Suprapubic skin (tissue), 4 donors: ENCODE measurements around the gene FOXK2. TPM values are rescaled to one million over a fixed set of nuclear protein-coding genes. Genes with fewer than 3 reads are reported as not detected.
"Not testable (repeated sequence)": the region's sequence is repeated elsewhere in the genome, so short reads cannot be mapped to it uniquely, and the experiment has no call there.

ENCODE experiments used
- DNase-seq, 2 donors: peaks; one replicate each; pipeline ENCODE4 v3.0.0-alpha.2; 2019; ENCODE audit warnings: low spot score in 2 of 2
- H3K27ac ChIP-seq: fragments of 200-600 bp; sonication (generic); one replicate; pipeline ENCODE4 v1.5.1; 2019
- H3K27me3 ChIP-seq: fragments of 200-600 bp; sonication (generic); one replicate; pipeline ENCODE4 v1.5.1; 2019
- H3K36me3 ChIP-seq: fragments of 200-600 bp; sonication (generic); one replicate; pipeline ENCODE4 v1.5.1; 2019
- H3K4me1 ChIP-seq: fragments of 200-600 bp; sonication (generic); one replicate; pipeline ENCODE4 v1.5.1; 2019
- H3K4me3 ChIP-seq: fragments of 200-600 bp; sonication (generic); one replicate; pipeline ENCODE4 v1.5.1; 2019; ENCODE audit warnings: mild to moderate bottlenecking
- H3K9me3 ChIP-seq: fragments of 200-600 bp; sonication (generic); one replicate; pipeline ENCODE4 v1.5.1; 2019
- CTCF ChIP-seq, 2 donors: fragments of 200-600 bp in 1 of 2; fragments of 450-650 bp in 1 of 2; sonication (generic) in 1 of 2; IDR thresholded peaks; one replicate each; pipeline ENCODE4 v1.5.1; 2016 to 2019; ENCODE audit warnings: antibody characterized with exemption in 2 of 2, mild to moderate bottlenecking in 1 of 2, moderate library complexity in 1 of 2
- EP300 ChIP-seq: sonication (generic); formaldehyde crosslinking; IDR thresholded peaks from one replicate; pipeline ENCODE4 v1.6.1; 2017; ENCODE audit warnings: antibody characterized with exemption
- POLR2A ChIP-seq, 2 donors: fragments of 450-650 bp; IDR thresholded peaks; one replicate each; pipeline ENCODE4 v1.6.1; 2017; ENCODE audit warnings: antibody characterized with exemption in 2 of 2, mild to moderate bottlenecking in 2 of 2, moderate library complexity in 2 of 2
- POLR2AphosphoS5 ChIP-seq, 3 donors: sonication (generic); formaldehyde crosslinking; IDR thresholded peaks; one replicate each; pipeline ENCODE4 v1.6.1; 2017; ENCODE audit warnings: antibody characterized with exemption in 3 of 3
- WGBS: methylation state at CpG from one replicate; pipeline ENCODE4 v1.1.5; 2018; 5-methylcytosine and 5-hydroxymethylcytosine counted together
- total RNA-seq, 4 donors: library from RNA; depleted of rRNA; stranded (reverse); fragments of >200 nt; gene quantifications; one replicate each; pipeline ENCODE4 v1.1.0, GENCODE V29; 2016

The FOXK2 gene
- total RNA-seq, 4 donors from 2014 or later: 62.7 to 94.5 (median 78.4) TPM

- TF ChIP-seq EP300 (no peak), POLR2A (IDR thresholded peaks at IDR 0.05) (no peak), CTCF (IDR thresholded peaks at IDR 0.05) (no peak), POLR2AphosphoS5 (IDR thresholded peaks at IDR 0.05) (no peak)
- H3K36me3 ChIP-seq: no peaks in the 10 kb centered on the region
- 85% methylated on average over 13 of the region's 21 CpGs for WGBS
These were observed 15.7 kb upstream of the FOXK2 start for GRCh38 chr17:82503728-82504308.

GRCh38 chr17:82505296-82505695 is 14.2 kb upstream of the FOXK2 start:
- Histone ChIP-seq H3K4me1 (peaks cover 13% of the 10 kb centered on the region), H3K9me3 (no peaks in the 10 kb centered on the region), H3K27me3 (no peaks in the 10 kb centered on the region), H3K36me3 (no peaks in the 10 kb centered on the region), H3K27ac (no peak overlapping the region), H3K4me3 (no peak overlapping the region)
- TF ChIP-seq POLR2AphosphoS5 (IDR thresholded peaks at IDR 0.05) (no peak), POLR2A (IDR thresholded peaks at IDR 0.05) (no peak), EP300 (no peak), CTCF (IDR thresholded peaks at IDR 0.05) (no peak)
- 96% methylated on average over 6 of the region's 6 CpGs for WGBS
- DNase-seq: no peak

More at GRCh38 chr17:82503728-82504308, 15.7 kb upstream of the FOXK2 start:
- no peaks in the 10 kb centered on the region for H3K27me3 ChIP-seq
- peaks cover 17% of the 10 kb centered on the region for H3K4me1 ChIP-seq
- H3K27ac ChIP-seq: no peak overlapping the region
- DNase-seq: no peak
- H3K9me3 ChIP-seq: no peaks in the 10 kb centered on the region
- H3K4me3 ChIP-seq: no peak overlapping the region

- not testable (repeated sequence) for DNase-seq, H3K27me3 ChIP-seq, H3K27ac ChIP-seq, H3K9me3 ChIP-seq, H3K36me3 ChIP-seq, H3K4me3 ChIP-seq
- H3K4me1 ChIP-seq: peaks cover 12% of the 10 kb centered on the region
- WGBS: 62% methylated on average over 7 of the region's 7 CpGs
These were observed 13.1 kb upstream of the FOXK2 start for GRCh38 chr17:82506402-82506801.

- no peak for DNase-seq
- no peak overlapping the region for H3K27ac ChIP-seq
- no peaks in the 10 kb centered on the region for H3K4me1 ChIP-seq
- H3K27me3 ChIP-seq: no peaks in the 10 kb centered on the region
- no peaks in the 10 kb centered on the region for H3K9me3 ChIP-seq
- TF ChIP-seq CTCF (IDR thresholded peaks at IDR 0.05): no peak
- no peak for TF ChIP-seq EP300
- TF ChIP-seq POLR2AphosphoS5 (IDR thresholded peaks at IDR 0.05): no peak
- TF ChIP-seq POLR2A (IDR thresholded peaks at IDR 0.05): no peak
- WGBS: 86% methylated on average over 7 of the region's 7 CpGs
- H3K36me3 ChIP-seq: no peaks in the 10 kb centered on the region
- H3K4me3 ChIP-seq: no peak overlapping the region
These were observed 11.8 kb upstream of the FOXK2 start for GRCh38 chr17:82507631-82508175.

GRCh38 chr17:82511642-82512041 is 7.9 kb upstream of the FOXK2 start:
- H3K36me3 ChIP-seq, H3K4me3 ChIP-seq, H3K27me3 ChIP-seq, H3K27ac ChIP-seq, DNase-seq, H3K4me1 ChIP-seq, H3K9me3 ChIP-seq: not testable (repeated sequence)
- WGBS: 91% methylated on average over 5 of the region's 5 CpGs

- H3K27ac ChIP-seq, H3K4me1 ChIP-seq, DNase-seq, H3K4me3 ChIP-seq, H3K9me3 ChIP-seq, H3K36me3 ChIP-seq, H3K27me3 ChIP-seq: not testable (repeated sequence)
- WGBS: 99% methylated on average over 10 of the region's 10 CpGs
These were observed 5.7 kb upstream of the FOXK2 start for GRCh38 chr17:82513864-82514263.
